NCI-H2029 (cell line): ENCODE results near the gene NDUFS1.
A peak's percentile ranks its signal among the peaks of the same experiment; 100 is the strongest.
"Not testable (repeated sequence)": the region's sequence is repeated elsewhere in the genome, so short reads cannot be mapped to it uniquely, and the experiment has no call there.

Experiments used
- DNase-seq: peaks from one replicate; lab custom pipeline; 2025; lab: John Stamatoyannopoulos, UW

Gene NDUFS1

GRCh38 chr2:206159346-206160124 lies at the start of gene NDUFS1, which contains the start of gene EEF1B2:
TSS of gene NDUFS1 (minus strand) at chr2:206159444. CDS start at chr2:206153678, 5,766 bp downstream.
TSS of gene EEF1B2 (plus strand) at chr2:206159895. CDS start at chr2:206159980, 85 bp downstream.
- peak; percentile 97 for DNase-seq

GRCh38 chr2:206208900-206209299 lies 49.7 kb upstream of the NDUFS1 start:
- no peak for DNase-seq

- DNase-seq = not testable (repeated sequence)
Observed at GRCh38 chr2:206207316-206207715, 48.1 kb upstream of the NDUFS1 start.

- no peak for DNase-seq
Observed at GRCh38 chr2:206204710-206205109, 45.5 kb upstream of the NDUFS1 start.

GRCh38 chr2:206203331-206203730 lies 44.1 kb upstream of the NDUFS1 start:
- no peak for DNase-seq

- no peak for DNase-seq
Observed at GRCh38 chr2:206202446-206202845, 43.2 kb upstream of the NDUFS1 start.

- DNase-seq = no peak
Observed at GRCh38 chr2:206201075-206201848, 42.0 kb upstream of the NDUFS1 start.

GRCh38 chr2:206198677-206199076 lies 39.4 kb upstream of the NDUFS1 start:
- DNase-seq = no peak

GRCh38 chr2:206193671-206194357 lies 34.6 kb upstream of the NDUFS1 start:
- DNase-seq = no peak

- DNase-seq = no peak
Observed at GRCh38 chr2:206192157-206192556, 32.9 kb upstream of the NDUFS1 start.

GRCh38 chr2:206190689-206191088 lies 31.4 kb upstream of the NDUFS1 start:
- DNase-seq = no peak

GRCh38 chr2:206190111-206190510 lies 30.9 kb upstream of the NDUFS1 start:
- no peak for DNase-seq

- DNase-seq = no peak
Observed at GRCh38 chr2:206189691-206190090, 30.4 kb upstream of the NDUFS1 start.

GRCh38 chr2:206181526-206181925 lies 22.3 kb upstream of the NDUFS1 start:
- DNase-seq = not testable (repeated sequence)

- no peak for DNase-seq
Observed at GRCh38 chr2:206176901-206177300, 17.7 kb upstream of the NDUFS1 start.

- no peak for DNase-seq
Observed at GRCh38 chr2:206176121-206176520, 16.9 kb upstream of the NDUFS1 start.

GRCh38 chr2:206173147-206173546 lies 13.9 kb upstream of the NDUFS1 start:
- no peak for DNase-seq

- DNase-seq = not testable (repeated sequence)
Observed at GRCh38 chr2:206171624-206172397, 12.6 kb upstream of the NDUFS1 start.

- not testable (repeated sequence) for DNase-seq
Observed at GRCh38 chr2:206168230-206168629, 9.0 kb upstream of the NDUFS1 start.

GRCh38 chr2:206164261-206164862 lies 5.1 kb upstream of the NDUFS1 start:
- DNase-seq = no peak

- DNase-seq = no peak
Observed at GRCh38 chr2:206163251-206163880, 4.1 kb upstream of the NDUFS1 start.
